Neural crest cell (in vitro differentiated cells): ENCODE data around the gene ADNP2. TPM values are rescaled to one million over a fixed set of nuclear protein-coding genes. Genes with fewer than 3 reads are reported as not detected.

Source experiments
- DNase-seq: peaks from one replicate; pipeline ENCODE4 v3.0.0; 2021; ENCODE audit warnings: low read depth, mixed read lengths, low spot score
- H3K27ac Mint-ChIP-seq: one replicate; pipeline ENCODE4 v1.8.0; 2021; ENCODE audit warnings: mild to moderate bottlenecking, mixed read lengths; ENCODE audit not compliant: unreplicated experiment
- H3K27me3 Mint-ChIP-seq: 2 replicates; pipeline ENCODE4 v1.8.0; 2021; ENCODE audit warnings: low read depth, mild to moderate bottlenecking, mixed read lengths
- H3K36me3 Mint-ChIP-seq: 2 replicates; pipeline ENCODE4 v1.8.0; 2021; ENCODE audit warnings: low read depth, mild to moderate bottlenecking, mixed read lengths
- H3K4me1 Mint-ChIP-seq: 2 replicates; pipeline ENCODE4 v1.8.0; 2021; ENCODE audit warnings: mixed read lengths
- H3K4me3 Mint-ChIP-seq: one replicate; pipeline ENCODE4 v1.8.0; 2021; ENCODE audit warnings: mild to moderate bottlenecking, mixed read lengths
- H3K9me3 Mint-ChIP-seq: 2 replicates; pipeline ENCODE4 v1.8.0; 2021; ENCODE audit warnings: mixed read lengths
- CTCF ChIP-seq: fragments of 200-600 bp; sonication (generic); conservative IDR thresholded peaks from 2 replicates; pipeline ENCODE4 v1.5.0; 2021; ENCODE audit warnings: antibody characterized with exemption, mild to moderate bottlenecking
- total RNA-seq: library from RNA; stranded (reverse); gene quantifications from 2 replicates; pipeline ENCODE4 v1.2.1, GENCODE V29; 2021

Gene ADNP2
- total RNA-seq, 1 donor from 2014 or later, result 44.0 TPM

DNA sequence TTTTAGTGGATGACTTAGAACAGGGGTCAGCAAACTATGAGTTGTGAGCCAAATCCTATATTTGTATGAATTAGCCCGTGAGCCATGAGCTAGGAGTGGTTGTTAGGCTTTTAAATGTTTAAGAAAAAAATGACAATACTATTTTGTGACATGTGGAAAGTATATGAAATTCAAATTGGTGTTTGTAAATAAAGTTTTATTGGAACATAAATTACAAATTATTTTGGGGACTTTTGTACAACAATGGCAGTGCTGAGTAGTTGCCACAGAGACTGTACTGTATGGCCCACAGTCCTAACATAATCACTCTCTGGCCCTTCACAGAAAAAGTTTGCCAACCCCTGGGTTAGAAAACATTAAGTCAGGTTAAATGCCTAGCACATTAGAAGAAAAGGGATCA, 26.1 kb downstream of the ADNP2 start:
- no peak overlapping the region for H3K4me3 Mint-ChIP-seq
- H3K4me1 Mint-ChIP-seq, result peaks cover 8% of the 10 kb centered on the region
- H3K9me3 Mint-ChIP-seq, result no peaks in the 10 kb centered on the region
- no peak for TF ChIP-seq CTCF
- DNase-seq, result no peak
- H3K36me3 Mint-ChIP-seq, result peaks cover 19% of the 10 kb centered on the region
- no peak overlapping the region for H3K27ac Mint-ChIP-seq
- H3K27me3 Mint-ChIP-seq, result no peaks in the 10 kb centered on the region

DNA sequence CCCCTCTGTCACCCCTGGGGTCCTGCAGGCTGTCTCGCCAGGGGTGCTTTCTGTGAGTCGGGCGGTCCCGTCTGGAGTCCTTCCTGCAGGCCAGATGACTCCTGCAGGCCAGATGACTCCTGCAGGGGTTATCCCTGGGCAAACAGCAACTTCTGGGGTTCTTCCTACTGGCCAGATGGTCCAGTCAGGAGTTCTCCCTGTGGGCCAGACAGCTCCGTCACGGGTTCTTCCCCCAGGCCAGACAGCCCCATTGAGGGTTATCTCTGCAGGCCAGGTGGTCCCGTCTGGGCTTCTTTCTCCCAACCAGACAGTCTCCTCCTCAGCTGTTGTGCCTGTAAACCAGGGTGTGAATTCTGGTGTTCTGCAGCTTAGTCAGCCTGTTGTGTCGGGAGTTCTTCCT, 27.6 kb downstream of the ADNP2 start:
- Mint-ChIP-seq H3K9me3 (no peaks in the 10 kb centered on the region), H3K27me3 (no peaks in the 10 kb centered on the region), H3K4me1 (no peaks in the 10 kb centered on the region), H3K4me3 (no peak overlapping the region), H3K36me3 (peaks cover 19% of the 10 kb centered on the region), H3K27ac (no peak overlapping the region)
- TF ChIP-seq CTCF, result no peak
- no peak for DNase-seq

- Mint-ChIP-seq H3K4me3 (no peak overlapping the region), H3K4me1 (no peaks in the 10 kb centered on the region), H3K36me3 (peaks cover 17% of the 10 kb centered on the region), H3K27me3 (no peaks in the 10 kb centered on the region), H3K27ac (no peak overlapping the region), H3K9me3 (no peaks in the 10 kb centered on the region)
- TF ChIP-seq CTCF, result no peak
- no peak for DNase-seq
Measured at GRCh38 chr18:80137137-80137536, 28.1 kb downstream of the ADNP2 start.

GRCh38 chr18:80137976-80138375, 28.9 kb downstream of the ADNP2 start:
- Mint-ChIP-seq H3K36me3 (peaks cover 17% of the 10 kb centered on the region), H3K4me3 (no peak overlapping the region), H3K27ac (no peak overlapping the region), H3K4me1 (no peaks in the 10 kb centered on the region), H3K27me3 (no peaks in the 10 kb centered on the region), H3K9me3 (no peaks in the 10 kb centered on the region)
- DNase-seq, result no peak
- TF ChIP-seq CTCF, result no peak

- no peaks in the 10 kb centered on the region for H3K27me3 Mint-ChIP-seq
- H3K4me3 Mint-ChIP-seq, result no peak overlapping the region
- H3K27ac Mint-ChIP-seq, result no peak overlapping the region
- no peak for DNase-seq
- H3K9me3 Mint-ChIP-seq, result no peaks in the 10 kb centered on the region
- H3K36me3 Mint-ChIP-seq, result peaks cover 12% of the 10 kb centered on the region
- TF ChIP-seq CTCF, result no peak
- no peaks in the 10 kb centered on the region for H3K4me1 Mint-ChIP-seq
Measured at GRCh38 chr18:80140455-80140985, 31.5 kb downstream of the ADNP2 start.

DNA sequence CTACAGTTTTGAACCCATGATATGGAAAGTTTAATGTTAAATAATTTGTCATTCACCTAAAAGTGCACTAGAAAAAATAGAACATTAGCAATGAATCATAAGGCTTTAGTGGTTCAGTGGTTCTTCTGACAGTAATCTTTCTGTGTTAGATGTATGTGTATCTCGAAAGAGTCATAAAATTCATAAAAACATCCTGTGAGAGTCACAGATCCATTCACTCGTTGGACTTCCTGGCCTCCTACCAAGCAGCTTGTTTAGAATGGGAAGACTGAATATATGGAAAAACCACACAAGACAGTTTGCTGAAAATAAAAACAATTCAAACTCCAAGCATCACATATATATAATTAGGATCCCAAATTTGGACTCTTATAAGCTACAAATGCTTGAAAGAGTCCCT, 34.8 kb downstream of the ADNP2 start:
- Mint-ChIP-seq H3K27me3 (no peaks in the 10 kb centered on the region), H3K4me3 (no peak overlapping the region), H3K9me3 (no peaks in the 10 kb centered on the region), H3K27ac (no peak overlapping the region), H3K36me3 (peaks cover 9% of the 10 kb centered on the region), H3K4me1 (no peaks in the 10 kb centered on the region)
- DNase-seq, result no peak
- TF ChIP-seq CTCF, result no peak
